Embryonic facial prominence (tissue), 1 donor: ENCODE results near the gene EMP2.
"Not testable (repeated sequence)": the region's sequence is repeated elsewhere in the genome, so short reads cannot be mapped to it uniquely, and the experiment has no call there.

Experiments
- DNase-seq: peaks from one replicate; pipeline ENCODE4 v3.0.0-alpha.2; 2016; ENCODE audit errors: extremely low spot score

The EMP2 gene

GRCh38 chr16:10578474-10579316, 1.7 kb downstream of the EMP2 start:
- DNase-seq, result no peak

DNA sequence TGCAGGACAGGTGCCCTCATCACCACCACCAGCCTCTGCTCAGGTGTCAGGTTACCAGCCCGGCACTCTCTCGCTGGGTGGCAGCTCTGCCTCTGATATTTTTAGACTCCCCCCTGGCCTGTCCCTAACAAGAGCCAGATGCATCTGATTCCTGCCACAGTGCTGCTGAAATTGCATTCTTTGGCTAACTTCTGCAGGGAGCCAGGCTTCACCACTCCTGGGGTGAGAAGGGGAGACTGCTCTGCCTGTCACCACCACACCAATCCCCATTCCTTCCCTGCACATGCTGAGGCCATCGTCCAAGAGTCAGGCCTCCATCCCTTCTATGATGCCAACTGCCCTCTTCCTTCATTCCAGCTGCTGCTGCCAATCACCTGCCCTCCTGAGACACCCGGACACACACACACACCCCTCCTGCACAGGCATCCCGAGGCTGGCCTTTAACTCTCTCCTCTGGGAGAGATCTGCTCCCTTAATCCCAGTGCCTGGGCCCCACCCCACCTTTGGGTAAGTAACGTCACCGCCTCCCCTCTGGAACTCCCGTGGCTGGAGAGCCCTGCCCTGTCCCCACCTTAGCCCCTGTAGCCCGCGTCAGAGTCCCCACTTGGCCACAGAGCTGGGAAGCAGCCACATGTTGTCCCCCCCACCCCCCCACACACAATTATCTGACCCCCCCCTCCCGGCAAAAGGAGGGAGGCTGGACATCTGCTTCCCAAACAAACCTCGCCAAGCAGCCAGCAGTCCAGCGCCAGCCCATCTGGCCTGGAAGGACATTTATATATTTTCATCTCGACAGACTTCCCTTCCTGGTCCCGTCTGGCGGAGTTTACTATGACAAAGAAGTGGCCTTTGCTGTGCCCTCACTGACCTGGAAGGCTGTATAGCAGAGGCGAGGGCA, 2.8 kb downstream of the EMP2 start:
- no peak for DNase-seq

DNA sequence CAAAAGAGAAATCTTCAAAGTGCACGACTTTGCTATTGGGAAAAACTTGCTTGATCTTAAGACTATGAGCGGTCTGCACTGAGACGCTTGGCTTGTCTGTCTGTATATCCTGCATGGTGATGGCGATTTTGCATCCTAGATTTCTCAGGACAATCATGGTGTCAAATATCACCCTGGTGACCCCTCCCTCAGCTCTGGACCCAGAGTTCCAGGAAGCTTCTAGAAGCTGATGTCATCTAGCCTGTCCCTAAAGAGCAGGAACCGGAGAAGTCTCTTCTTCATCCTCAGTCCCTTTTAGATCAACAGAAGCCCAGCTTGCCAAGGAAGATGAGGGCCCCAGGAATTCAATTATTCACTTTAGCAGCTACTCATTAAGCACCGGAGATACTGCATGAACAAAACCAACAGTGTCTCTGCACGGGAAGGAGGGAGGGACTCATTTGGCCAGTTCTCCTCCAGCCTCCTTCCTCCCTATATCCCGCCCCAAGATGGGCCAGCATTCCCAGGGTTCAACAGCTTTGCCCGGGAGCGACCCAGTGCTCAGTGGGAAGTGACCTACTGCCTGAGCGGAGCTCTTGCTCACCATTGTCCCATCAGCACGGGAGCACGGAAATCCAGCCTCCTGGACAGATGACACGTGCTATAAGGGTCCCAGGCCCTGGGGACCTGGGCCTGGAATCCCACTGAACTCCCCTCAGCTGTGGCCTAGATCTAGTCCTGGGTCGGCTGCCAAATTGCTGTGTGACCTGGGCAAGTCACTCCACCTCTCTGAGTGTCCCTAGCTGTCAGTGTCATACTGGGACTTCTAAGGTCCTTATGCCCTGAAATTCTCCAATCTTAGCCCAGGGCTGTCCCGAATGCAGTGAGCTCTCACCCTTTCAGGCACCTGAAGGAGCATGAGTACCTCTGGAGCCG, 3.8 kb downstream of the EMP2 start:
- DNase-seq, result no peak

DNA sequence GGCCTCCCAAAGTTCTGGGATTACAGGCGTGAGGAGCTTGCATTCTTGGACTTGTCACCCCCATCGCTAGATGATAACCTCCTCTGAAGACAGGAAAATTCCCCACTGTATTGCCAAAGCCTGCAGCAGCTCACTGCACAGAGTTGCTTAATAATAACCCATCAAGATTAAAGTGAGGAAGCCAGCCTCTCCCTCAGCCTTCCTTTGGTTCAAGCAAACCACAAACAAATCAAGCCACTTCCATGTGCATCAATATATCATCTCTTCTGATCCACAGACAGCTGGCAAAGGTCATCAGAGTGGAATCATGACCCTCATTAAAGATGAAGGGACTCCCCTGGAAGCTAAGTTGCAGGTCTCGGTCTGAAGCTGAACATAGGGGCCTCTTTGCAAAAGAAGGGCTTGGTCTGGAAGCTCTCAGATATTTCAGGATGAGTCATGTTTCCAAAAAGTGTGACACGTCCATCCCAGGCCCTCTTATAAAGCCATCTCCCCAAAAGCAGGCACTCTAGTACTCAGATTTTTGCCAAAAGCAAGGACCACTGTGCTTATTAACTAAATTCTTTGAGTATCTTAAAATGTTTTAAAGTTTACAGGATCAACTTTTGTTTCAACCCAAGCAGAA, 4.8 kb downstream of the EMP2 start:
- no peak for DNase-seq

GRCh38 chr16:10572611-10573010, 7.8 kb downstream of the EMP2 start:
- no peak for DNase-seq

DNA sequence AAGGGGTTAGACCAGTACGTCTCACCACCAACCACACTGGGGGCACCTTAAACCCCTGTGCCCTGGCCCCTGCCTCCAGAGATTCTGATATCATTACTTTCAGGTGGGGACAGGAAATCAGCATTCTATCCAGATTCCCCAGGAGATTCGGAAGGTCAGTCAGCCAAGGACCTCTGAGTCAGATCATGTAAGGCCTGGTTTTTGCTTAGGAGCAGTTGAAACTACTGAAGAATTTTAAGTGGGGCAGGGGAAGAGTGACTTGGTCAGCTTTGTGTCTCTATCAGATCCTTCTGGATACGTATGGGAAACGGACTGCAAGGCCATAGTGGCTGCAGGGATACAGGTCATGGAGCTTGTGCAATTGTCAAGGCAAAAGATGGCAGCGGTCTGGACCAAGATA, 9.0 kb downstream of the EMP2 start:
- no peak for DNase-seq

DNA sequence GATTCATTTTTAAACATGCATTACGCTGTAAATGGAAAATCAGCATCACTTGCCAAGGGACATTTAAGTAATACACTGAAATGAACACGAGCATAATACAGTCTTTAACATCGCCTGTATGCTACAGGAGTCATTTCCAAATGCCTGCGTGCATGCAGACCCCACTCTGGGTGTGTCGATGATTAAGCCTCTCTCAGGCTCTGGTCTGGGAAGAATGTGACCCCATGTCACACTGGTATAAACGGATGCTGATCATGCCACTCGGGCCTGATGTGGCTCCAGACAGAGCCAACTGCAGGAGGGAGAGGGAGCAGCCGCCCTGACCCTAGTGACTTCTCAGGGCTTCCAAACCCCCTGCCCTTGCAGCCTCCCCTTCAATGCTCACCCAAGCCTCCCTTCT, 10.8 kb downstream of the EMP2 start:
- no peak for DNase-seq

DNA sequence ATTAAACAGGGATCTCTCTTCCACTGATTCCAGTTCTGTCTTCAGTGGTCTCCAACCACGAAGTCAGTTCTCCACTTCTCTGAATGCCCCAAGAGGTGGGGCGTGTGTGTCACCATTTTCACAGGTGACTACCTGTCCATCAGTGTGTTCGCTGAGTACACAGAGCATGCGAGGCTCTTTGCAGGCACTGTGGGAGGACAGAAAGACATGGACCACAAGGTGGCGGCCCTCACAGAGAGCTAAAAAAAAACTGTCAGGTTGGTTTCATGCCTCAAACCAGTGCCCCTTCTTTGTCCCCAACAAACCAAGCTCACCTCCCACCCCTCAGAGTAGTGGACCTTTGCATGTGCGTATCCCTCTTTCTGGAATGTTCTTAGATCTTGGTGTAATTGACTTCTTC, 13.8 kb downstream of the EMP2 start:
- DNase-seq, result no peak

- DNase-seq, result no peak
These were observed 15.2 kb downstream of the EMP2 start for GRCh38 chr16:10565167-10565566.

DNA sequence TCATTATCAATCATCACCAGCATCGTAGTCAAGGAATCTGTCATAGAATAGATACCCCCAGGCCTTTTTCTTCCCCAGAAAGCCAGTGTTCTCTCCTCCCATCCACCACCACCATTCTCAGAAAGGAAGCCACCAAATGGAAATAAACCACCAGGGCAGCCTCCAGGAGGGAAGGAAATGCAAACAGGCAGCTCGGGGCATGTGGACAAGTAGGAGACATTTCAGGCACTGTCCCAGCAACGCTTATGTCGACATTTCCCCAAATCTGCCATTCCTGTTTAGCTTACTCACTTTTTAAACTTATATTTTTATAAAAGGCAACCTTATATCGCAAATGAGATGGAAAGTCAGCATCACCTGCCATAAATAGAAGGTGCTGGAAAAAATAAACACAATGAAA, 15.8 kb downstream of the EMP2 start:
- no peak for DNase-seq

DNA sequence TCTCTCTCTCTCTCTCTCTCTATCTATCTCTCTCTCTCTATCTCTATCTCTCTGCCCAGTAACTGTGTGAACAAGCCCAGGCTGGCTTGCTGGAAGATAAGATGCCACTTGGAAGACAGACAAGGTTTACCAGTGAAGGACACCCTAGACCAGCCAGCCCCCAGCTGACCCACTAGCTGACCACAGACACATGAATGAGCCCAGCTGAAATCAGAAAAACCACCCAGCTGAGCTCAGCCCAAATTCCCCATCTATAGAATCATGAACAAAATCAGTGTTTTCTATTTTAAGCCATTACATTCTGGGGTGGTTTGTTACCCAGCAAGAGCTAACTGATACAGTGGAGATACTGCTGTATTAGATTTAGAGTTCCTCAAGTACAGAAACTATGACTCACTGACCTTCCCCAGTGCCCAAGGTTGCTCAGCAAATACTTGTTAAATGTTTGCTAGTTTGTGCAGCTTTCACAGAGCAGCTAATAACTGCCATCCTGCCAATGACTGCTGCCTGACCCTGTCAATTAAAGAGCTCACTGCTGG, 18.0 kb downstream of the EMP2 start:
- no peak for DNase-seq

DNA sequence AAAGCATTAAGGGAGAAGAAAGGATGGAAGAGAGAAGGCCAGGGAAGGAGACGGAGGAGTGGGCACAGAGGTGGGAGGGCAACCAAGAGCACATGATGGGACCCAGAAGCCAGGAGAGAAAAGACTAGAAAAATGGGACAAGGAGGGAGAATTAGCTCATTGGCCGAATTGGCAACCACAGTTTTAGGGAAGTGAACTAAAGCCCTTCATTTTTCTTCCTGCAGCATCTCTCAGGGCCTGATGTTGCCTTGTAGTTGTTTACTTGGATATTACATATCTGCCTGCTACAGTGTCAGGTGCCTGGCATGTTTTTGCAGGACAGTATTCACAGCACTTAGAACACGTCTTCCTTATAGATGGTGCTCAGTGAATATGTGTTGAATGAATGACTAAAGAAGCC, 19.0 kb downstream of the EMP2 start:
- no peak for DNase-seq

- no peak for DNase-seq
These were observed 19.4 kb downstream of the EMP2 start for GRCh38 chr16:10561001-10561400.

GRCh38 chr16:10559792-10560191, 20.6 kb downstream of the EMP2 start:
- DNase-seq, result not testable (repeated sequence)

DNA sequence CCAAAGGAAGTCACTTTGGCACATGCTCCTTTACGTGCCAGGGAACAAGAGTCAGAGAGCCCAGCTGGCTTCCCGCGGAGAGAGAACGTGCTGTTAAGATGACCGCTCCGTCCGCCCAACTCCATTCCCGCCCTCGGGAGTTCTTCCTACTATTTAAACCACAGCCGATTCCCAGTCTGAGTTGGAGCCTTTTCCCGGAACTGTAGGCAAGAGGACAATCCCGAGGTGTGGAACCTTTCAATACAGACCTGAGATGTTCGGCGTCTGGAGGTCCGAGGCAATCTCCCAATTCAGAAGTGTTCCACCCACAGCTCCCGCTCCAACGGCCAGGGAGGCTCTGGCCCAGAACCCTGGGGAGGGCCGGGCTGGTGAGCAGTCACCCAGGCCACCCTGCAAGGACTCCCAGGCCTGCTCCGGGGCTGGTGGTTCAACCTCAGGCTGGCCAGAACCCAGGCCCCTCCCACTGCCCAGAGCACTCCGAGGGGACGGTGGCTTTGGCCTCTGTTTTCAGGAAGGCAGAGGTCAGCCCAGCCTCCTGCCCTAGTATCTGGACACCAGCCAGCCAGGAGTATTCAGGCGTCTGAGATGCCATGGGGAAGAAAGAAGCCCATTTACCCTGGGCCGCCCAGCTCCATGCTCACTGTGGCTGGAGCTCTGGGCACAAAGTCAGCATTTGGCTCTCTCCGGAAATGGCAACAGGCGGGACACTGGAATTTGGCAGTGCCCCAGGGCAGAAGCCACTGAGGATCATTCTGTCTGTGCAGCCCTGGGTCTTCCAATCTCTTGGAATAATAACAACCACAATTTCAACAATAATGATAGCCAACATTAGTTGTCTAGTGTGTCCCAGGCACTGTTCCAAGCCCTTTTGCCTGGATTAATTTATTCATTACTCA, 21.4 kb downstream of the EMP2 start:
- no peak for DNase-seq

- DNase-seq, result no peak
These were observed 22.1 kb downstream of the EMP2 start for GRCh38 chr16:10558305-10558704.

DNA sequence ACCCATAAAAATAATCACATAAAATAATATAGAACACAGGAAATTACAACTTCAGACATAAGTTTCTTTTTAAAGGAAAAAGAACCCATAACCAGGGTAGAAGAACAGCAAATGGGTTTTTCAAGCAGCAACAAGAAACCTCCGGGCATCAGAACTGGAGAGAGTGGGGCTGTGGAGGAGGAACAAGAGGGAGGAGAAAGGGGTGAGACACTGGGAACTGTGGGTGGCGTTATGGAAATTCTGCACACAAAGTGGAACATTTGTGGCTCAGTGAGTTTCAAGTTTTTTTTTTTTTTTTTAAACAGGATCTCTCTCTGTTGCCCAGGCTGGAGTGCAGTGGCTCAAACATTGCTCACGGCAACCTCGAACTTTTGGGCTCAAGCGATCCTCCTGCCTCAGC, 22.6 kb downstream of the EMP2 start:
- DNase-seq, result no peak

DNA sequence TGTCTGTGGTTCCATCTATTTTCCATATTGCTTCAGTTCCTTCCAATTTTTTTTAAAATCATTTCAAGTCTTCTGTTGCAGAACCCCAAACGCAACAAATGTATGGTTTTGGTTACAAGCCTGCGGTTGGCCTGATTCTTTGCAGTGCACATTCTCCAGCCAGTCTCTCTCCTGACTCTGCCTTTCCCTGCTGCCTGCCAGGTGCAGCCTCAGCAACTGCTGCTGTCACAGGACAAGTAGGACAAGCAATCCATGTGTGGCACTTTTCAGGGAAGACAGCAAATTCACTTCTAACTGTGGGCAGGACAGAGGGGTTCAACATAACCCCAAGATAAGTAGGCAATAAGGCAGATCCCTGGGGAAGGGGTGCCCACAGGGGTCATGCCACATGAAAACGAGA, 24.2 kb downstream of the EMP2 start:
- DNase-seq, result no peak

GRCh38 chr16:10554569-10554968, 25.8 kb downstream of the EMP2 start:
- no peak for DNase-seq

- DNase-seq, result no peak
These were observed 27.4 kb downstream of the EMP2 start for GRCh38 chr16:10552998-10553491.
